ENCODE data around the gene CLTCL1.

- TF ChIP-seq SUZ12 (IDR thresholded peaks at IDR 0.05; ENCODE audit: extremely low read depth, insufficient read depth, insufficient read length) (no peak), ZNF274 (IDR thresholded peaks at IDR 0.05; ENCODE audit: low read depth, low read length) (no peak), YY1 (IDR thresholded peaks at IDR 0.05; ENCODE audit: insufficient read depth, insufficient read length) (no peak)
Observed at GRCh38 chr22:19166421-19166820, 125.1 kb downstream of the CLTCL1 start.
